Measurements from ENCODE around the gene HEATR3.
"Not testable (repeated sequence)": the region's sequence is repeated elsewhere in the genome, so short reads cannot be mapped to it uniquely, and the experiment has no call there.

Gene HEATR3

DNA sequence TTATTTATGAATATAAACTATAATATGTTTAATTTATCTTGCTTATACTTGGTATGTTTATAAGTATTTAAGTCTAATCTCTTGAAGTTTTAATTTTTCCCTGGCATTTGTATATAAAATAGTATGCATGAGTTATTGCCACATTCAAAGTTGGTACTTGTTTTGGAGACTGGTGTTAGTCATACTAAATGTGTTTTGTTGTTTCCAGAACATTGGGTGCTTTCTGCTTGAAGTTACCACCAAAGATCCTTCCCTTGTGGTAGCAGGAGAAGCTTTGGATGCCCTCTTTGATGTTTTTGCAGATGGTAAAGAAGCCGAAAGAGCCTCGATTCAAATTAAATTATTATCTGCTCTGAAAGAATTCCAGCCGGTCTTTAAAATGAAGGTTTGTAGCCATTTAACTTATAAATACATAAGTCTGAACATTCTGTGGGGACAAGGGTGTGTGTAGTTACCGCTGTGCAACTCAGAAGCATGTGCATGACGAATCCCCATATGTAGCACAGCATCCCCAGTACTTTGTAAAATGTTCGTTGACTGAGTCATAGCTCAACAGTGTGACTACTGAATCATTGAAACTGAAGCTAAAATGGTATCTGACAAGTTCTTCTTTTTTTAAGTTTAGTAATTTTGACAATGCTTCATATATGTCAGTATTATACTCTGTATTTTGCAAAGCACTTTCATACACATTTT lies 36.4 kb downstream of the HEATR3 start:
- DNase-seq (ENCODE audit: low read depth): no peak

DNA sequence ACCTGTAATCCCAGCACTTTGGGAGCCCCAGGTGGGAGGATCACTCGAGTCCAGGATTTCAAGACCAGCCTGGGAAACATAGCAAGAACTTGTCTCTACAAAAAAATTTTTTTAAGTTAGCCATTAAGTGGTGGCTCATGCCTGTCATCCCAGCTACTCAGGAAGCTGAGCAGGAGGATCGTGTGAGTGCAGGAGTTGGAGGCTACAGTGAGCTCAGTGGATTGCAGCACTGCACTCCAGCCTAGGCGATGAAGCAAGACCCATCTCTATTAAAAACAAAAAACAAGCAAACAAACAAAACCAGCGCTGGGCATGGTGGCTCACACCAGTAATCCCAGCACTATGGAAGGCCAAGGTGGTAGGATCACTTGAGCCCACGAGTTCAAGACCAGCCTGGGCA lies 38.0 kb downstream of the HEATR3 start:
- no peak for DNase-seq (ENCODE audit: low read depth)

DNA sequence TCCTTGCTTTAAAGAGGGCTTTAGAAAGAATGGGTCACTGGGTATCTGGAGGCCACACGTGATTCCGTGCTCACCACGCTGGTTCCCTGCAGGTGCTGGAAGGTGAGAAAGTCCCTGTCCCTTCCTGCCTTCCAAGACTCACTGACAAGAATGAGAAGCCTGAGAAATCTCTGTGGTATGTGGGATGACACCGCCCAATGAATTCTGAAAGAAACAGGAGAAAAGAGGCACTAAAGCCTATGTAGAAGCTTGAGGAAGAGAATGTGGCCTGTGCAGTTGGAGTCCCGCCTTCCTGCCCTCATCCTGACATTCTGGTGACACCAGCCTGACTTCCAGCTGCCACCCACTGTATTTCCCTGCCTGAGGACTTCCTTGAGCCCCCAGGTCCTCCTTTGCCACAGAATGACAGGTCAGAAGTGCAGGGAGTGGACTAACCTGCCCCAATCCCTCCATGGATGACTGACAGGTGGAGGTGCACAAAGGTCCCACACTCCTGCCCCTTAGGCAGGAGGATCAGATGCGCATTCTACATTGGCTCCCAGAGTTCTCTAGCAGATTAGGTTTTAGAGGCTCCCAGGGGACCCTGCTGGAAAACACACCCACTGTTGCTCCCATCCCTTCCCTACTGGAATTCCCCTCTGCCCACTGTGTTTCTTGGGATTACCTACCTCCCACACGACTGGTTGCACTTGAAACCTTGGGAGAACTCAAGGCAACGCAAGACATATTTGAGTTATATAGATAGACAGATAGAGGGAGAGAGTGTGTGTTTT lies 48.8 kb downstream of the HEATR3 start:
- DNase-seq (ENCODE audit: low read depth): no peak

DNA sequence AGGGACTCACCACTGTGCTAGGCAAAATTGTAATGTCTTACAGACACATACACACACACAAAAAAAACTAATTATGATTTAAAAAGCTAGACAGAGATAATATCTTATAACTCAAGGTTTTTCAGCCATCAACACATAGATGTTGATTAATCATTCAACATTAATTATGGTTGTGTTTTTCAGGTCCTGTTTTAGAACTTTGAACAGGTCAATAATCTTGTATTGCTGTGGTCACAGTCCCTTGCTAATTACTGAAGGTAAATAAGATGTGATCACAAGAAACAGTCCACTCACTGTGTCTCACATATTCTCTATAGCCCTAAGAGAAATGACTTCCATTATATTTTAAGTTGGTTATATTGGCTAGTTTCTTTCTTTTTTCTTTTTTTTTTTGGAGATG lies 54.9 kb downstream of the HEATR3 start:
- no peak for DNase-seq (ENCODE audit: low read depth)

DNA sequence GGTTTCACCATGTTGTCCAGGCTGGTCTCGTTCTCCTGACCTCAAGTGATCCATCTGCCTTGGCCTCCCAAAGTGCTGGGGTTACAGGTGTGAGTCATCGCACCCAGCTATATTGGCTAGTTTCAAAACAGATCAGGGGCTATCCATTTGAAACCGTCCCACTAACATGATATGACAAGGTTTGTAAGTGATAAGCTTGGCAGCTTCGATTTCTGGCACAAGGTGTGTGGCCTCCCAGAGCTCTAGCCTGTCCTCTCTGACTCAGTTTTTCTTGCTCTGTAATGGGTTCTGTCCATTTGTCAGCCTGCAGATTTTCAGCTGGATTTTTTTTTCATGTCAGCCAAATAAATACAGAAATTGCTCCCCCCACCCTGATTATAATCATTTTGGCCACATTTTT lies 55.5 kb downstream of the HEATR3 start:
- DNase-seq (ENCODE audit: low read depth): no peak

DNA sequence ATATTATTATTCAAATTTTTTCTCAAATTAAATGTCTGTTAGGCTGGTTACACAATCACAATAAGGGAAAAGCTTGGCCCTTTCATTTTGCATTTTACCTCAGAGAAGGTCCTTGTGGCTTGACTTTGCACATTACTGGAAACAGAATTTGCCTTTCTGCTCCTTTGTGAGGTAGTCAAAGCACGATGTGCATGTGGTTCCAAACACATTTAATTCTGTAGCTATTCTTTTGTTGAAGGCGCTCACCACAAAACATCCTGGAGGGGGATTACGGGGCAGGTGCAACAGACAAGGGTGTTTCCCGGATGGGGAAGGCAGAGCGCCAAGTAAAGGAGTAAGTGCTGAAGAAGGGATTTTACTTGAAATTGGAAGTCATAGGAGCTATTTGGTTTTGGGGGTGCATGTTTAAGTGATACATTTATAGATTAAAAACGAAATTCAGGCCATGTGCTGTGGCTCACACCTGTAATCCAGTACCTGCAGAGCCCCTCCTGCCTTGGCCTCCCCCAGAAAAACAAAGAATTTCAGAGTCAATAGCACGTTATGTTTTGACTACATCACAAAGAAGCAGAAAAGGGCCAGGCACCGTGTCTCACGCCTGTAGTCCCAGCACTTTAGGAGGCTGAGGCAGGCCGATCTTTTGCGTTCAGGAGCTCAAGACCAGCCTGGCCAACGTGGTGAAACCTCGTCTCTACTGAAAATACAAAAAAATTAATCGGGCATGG lies 56.1 kb downstream of the HEATR3 start:
- peak; percentile 2 for DNase-seq (ENCODE audit: low read depth)

DNA sequence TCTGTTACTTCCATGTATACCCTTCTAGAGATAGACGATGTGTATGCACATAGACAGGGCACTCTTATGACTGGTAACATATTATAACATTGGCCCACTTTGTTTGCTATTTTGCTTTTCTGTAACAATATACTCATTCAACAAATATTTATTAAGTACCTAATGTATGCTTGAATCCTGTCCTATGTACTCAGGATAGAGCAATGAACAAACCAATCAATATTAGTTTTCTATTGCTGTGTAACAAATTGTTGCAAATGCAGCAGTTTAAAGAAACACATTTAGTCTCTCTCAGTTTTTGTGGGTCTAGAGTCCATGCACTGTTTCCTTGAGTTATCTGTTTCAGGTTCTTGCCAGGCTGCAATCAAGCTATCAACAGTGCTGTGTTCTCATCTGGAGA lies 57.6 kb downstream of the HEATR3 start:
- DNase-seq (ENCODE audit: low read depth): no peak

DNA sequence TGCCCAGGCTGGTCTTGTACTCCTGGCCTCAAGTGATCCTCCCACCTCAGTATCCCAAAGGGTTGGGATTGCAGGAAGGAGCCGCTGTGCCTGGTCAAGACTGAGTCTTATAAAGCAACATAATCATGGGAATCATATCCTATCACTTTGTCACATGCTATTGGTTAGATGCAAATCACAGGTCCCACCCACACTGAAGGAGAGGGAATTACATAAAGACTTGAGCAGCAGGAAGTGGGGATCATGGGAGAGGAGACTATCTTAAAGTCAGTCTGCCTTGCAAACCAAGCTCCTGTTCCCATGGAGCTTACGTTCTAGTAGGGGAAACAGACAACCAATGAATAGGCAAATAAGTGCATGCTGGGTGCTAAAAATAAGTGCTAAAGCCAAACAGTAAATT lies 59.0 kb downstream of the HEATR3 start:
- no peak for DNase-seq (ENCODE audit: low read depth)

DNA sequence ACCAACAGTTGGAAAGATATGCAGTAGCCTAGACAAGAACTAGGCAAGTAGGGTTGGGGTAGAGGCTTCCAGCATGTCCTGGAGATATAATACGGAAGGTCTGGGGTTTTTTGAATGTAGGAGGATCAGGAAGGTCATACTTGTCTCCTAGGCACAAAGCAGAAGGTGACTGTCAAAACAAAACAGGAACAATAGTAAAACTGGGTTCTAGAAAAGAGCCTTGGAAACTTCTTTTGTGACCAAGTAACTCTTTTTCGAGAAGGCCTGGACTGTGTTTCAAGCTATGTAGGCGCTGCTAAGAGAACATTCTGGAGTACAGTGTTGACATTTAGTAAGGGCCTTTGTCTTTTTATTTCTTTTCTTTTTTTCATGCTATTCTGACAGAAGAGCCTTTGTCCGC lies 60.4 kb downstream of the HEATR3 start:
- DNase-seq (ENCODE audit: low read depth): no peak

DNA sequence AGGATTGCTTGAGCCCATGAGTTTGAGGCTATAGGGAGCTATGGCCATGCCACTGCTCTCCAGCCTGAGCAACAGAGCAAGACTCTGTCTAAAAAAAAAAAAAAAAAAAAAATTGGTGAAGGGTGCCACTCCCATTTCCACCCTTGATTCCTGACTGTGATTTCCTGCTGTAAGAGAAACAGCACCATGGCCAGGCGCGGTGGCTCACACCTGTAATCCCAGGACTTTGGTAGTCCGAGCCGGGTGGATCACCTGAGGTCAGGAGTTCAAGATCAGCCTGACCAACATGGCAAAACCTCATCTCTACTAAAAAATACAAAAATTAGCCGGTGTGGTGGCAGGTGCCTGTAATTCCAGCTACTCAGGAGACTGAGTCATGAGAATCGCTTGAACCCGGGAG lies 66.8 kb downstream of the HEATR3 start:
- DNase-seq (ENCODE audit: low read depth): not testable (repeated sequence)

DNA sequence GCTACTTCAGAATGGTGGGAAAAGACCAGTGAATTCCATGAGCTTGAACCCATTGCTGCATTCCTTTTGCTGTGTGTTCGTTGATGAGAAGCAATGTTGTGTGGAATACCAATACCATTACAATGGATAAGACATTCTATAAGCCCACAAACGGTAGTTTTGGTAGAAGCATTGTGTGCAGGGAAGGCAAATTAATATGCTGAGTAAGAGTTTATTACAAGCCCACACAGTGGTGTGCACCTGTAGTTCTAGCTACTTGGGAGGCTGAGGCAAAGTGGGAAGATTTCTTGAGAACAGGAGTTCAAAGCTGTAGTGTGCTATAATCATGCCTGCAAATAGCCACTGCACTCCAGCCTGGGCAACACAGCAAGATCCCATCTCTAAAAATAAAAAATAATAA lies 67.4 kb downstream of the HEATR3 start:
- no peak for DNase-seq (ENCODE audit: low read depth)

DNA sequence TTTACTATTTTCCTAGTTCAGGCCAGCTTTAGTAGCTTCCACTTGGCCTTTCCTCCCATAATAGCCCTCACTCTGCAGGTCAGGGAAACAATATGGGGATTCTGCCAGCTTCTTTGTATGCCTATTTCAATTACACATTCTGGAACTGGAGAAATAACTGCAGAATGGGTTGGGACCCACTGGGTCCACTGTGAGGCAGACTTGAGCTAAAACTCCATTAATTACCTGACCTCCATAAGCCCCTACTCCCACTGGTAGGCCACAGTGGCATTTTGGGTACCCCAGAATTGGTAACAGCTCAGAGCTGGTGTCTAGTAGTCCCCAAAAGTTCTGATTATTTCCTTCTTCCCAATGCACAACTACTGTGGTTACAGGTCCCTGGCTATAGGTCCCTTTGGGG lies 70.6 kb downstream of the HEATR3 start:
- no peak for DNase-seq (ENCODE audit: low read depth)

DNA sequence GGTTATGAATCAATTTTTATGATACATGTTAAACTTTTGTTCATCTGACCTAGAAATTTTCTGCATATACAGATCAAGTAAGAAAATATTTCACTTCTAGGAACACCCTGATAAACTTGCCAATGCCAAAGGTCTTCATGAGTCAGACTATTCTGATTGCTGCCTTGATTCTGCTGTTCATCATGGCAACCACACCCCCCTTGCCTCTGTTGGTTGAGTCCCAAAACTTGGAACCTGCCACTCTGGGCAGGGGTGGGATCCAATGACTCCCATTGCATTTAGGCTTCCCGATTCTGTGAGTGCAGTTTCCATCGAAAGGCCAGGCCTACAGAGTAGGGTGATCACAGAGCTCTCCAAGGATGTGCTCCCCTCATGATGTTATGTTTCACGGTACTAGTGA lies 71.5 kb downstream of the HEATR3 start:
- no peak for DNase-seq (ENCODE audit: low read depth)

DNA sequence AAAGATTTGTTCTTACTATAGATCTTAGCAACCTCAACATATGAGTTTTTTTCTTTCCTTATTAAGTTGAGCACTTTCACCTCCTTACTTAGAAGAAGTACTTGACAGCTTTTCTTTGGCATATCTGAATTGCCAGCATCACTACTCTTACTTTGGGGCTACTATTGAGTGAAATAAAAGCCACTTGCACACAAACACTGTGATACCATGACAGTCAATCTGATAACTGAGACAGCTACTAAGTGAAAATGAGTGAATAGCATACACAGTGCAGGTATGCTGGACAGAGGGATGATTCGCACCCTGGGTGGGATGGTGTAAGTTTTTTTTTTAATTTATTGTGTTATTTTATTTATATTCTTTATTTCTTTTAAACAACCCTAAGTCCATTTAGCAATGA lies 73.8 kb downstream of the HEATR3 start:
- DNase-seq (ENCODE audit: low read depth): no peak

DNA sequence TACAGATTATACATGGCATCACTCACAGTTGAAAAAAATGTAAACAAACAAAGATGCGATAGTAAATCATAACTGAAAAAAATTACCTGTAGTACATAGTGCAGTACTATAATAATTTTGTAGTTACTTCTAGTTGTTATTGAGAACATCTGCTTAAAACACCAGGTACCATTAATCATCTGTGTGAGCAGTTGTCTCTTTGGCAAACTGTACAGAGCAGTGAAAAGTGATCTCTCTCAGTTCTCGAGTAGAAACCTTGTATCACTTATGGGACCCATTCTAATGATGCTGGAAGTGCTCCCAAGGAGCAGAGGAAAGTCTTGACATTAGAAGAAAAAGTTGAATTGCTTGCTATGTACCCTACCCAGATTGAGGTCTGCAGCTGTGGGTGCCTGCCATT lies 78.4 kb downstream of the HEATR3 start:
- DNase-seq (ENCODE audit: low read depth): no peak

DNA sequence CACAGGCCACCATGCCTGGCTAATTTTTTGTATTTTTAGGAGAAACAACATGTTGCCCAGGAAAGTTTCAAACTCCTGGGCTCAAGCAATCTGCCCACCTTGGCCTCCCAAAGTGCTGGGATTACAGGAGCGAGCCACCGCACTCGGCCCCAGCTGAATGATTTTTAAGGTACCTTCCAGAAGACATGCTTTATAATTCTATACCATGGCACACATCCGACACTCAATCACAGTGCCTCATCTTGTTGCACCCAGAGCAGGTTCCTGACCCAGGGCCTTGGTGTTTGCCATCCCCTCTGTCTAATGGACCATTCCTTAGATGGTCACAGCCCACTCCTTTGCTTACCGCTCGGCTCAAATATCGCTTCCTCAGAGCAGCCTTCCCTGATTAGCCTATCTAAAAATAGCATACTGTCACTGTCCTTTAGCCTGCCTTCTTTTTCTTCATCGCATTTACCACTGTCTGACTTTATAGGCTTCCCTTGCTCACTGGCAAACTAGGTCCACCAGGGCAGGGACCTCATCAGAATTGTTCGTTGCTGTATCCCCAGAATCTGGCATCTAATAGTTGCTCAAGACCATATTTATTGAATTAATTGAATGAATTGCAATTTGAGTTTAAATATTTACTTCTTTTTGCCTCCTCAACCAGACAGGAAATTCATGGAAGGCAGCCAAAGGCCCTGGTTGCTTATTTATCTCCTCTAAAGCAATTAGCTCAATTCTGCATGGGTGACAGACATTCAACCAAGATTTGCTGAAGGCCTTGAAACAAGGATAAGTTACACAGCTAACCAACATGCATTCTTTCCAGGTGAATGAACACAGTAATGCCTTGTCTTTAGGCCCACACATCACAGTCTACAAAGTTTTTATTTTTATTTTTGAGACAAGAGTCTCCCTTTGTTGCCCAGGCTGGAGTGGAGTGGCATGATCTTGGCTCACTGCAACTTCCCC lies 81.0 kb downstream of the HEATR3 start:
- no peak for DNase-seq (ENCODE audit: low read depth)

DNA sequence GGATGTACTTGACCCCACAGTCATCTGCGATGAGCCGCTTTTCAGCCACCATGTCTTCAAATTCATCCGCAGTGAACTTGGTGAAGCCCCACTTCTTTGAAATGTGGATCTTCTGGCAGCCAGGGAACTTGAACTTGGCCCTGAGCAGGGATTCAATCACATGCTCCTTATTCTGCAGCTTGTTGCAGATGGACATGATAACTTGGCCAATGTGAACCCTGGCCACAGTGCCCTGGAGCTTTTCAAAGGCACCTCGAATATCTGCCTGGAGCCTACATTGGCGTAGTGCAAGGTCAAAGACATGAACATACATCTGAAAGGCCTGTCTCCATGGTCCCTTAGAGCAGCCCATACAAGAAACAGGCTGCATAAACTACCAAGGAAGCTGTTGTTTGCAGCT lies 85.6 kb downstream of the HEATR3 start:
- DNase-seq (ENCODE audit: low read depth): no peak

DNA sequence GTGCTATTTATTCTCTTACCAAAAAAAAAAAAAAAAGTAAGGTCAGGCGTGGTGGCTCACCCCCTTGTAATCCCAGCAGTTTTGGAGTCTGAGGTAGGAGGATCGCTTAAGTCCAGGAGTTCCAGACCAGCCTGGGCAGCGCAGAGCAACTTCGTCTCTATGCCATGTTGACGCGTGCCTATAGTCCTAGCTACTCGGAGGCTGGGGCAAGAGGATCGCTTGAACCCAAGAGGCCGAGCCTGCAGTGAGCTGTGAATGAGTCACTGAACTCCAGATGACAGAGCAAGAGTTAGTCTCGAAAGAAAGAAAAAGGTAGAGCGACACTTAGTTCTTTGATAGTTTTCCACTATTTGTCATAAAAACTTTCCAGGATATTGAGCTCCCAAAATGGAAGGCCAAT lies 86.0 kb downstream of the HEATR3 start:
- no peak for DNase-seq (ENCODE audit: low read depth)

DNA sequence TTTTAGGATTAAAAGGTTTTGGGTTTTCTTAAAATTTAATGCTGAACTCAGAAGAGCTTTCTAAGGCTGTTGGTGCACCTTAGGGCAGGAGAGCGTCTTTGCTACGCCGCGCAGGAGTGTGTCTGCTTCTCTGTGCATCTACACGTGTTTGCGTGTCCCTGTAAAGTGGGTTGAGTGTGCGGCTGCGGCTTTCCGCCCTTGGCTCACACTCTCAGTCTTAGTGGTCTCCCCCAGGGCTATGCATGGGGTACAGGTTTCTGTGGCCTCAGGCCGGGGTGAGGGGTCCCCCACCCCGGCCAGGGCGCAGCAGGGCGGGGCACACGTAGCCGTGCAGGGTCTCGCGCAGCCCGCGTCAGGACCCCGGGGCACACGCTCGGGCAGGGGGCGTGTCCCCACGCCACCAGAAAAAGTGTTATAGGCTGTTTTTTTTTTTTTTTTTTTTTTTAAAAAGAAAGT lies 86.6 kb downstream of the HEATR3 start:
- peak; percentile 43 for DNase-seq (ENCODE audit: low read depth)

DNA sequence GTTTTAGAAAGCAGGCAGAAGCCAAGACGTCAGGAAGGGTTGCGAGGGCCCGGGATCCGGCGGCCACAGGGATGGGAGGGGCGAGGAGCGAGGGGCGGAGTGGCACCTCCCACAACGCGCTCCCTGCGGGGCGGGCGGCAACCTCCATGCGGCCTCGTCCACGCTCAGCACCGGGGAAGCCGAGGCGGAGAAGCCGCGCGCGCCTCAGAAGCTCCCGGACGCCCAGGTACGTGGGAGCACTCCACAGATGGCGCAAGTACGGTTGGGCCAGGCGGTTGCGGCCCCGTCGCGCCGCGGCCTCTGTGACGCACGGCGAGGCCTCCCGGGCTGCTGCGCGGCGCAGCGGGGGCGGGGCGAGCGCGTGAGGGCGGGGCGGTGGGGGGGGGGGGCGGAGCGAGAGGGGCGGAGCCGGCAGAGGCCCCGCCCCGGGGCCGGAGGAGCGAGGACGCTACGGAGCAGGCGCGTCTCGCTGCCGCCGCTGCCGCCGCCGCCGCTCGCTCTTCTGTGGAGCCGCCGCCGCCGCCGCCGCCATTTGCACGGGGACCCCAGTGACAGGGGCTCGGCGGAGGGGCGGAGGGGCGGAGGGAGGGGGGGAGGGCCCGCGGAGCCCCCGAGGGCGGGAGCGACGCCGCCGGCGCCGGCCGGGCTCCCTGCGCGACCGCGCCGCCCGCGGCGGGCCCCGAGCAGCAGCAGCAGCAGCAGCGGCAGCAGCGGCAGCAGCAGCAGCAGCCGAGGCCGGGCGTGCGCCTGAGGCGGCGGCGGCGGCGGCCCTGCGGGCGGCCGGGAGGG lies 87.2 kb downstream of the HEATR3 start, which contains the start of gene TENT4B:
Gene TENT4B, plus strand, starts transcription at position 500 of the 789 bp plus-strand sequence. CDS start 316 bp downstream, outside the sequence.
- DNase-seq (ENCODE audit: low read depth): peak; percentile 82

Data from activated T-cell treated with anti-CD3 and anti-CD28 coated beads for 1 hour (primary cell).